ENCODE results near the gene AGBL2.
A peak's percentile ranks its signal among the peaks of the same experiment; 100 is the strongest.
"Not testable (repeated sequence)": the region's sequence is repeated elsewhere in the genome, so short reads cannot be mapped to it uniquely, and the experiment has no call there.

Gene AGBL2

GRCh38 chr11:47689480-47689879, 25.7 kb downstream of the AGBL2 start:
- DNase-seq (ENCODE audit: low spot score) = no peak

- no peak for DNase-seq (ENCODE audit: low spot score)
Measured at GRCh38 chr11:47688991-47689390, 26.2 kb downstream of the AGBL2 start.

GRCh38 chr11:47688111-47688510, 27.1 kb downstream of the AGBL2 start:
- no peak for DNase-seq (ENCODE audit: low spot score)

- not testable (repeated sequence) for DNase-seq (ENCODE audit: low spot score)
Measured at GRCh38 chr11:47686704-47687103, 28.5 kb downstream of the AGBL2 start.

GRCh38 chr11:47686151-47686550, 29.0 kb downstream of the AGBL2 start:
- no peak for DNase-seq (ENCODE audit: low spot score)

GRCh38 chr11:47675851-47676250, 39.3 kb downstream of the AGBL2 start:
- DNase-seq (ENCODE audit: low spot score) = no peak

GRCh38 chr11:47672283-47672730, 42.9 kb downstream of the AGBL2 start:
- DNase-seq (ENCODE audit: low spot score) = no peak

- no peak for DNase-seq (ENCODE audit: low spot score)
Measured at GRCh38 chr11:47669856-47670255, 45.3 kb downstream of the AGBL2 start.

- no peak for DNase-seq (ENCODE audit: low spot score)
Measured at GRCh38 chr11:47668665-47669064, 46.5 kb downstream of the AGBL2 start.

- no peak for DNase-seq (ENCODE audit: low spot score)
Measured at GRCh38 chr11:47667555-47667954, 47.6 kb downstream of the AGBL2 start.

GRCh38 chr11:47667135-47667534, 48.0 kb downstream of the AGBL2 start:
- no peak for DNase-seq (ENCODE audit: low spot score)

GRCh38 chr11:47664936-47665335, 50.2 kb downstream of the AGBL2 start:
- DNase-seq (ENCODE audit: low spot score) = not testable (repeated sequence)

- no peak for DNase-seq (ENCODE audit: low spot score)
Measured at GRCh38 chr11:47661245-47661644, 53.9 kb downstream of the AGBL2 start.

GRCh38 chr11:47659276-47659675, 55.9 kb downstream of the AGBL2 start:
- no peak for DNase-seq (ENCODE audit: low spot score)

- no peak for DNase-seq (ENCODE audit: low spot score)
Measured at GRCh38 chr11:47656260-47656885, 58.8 kb downstream of the AGBL2 start.

GRCh38 chr11:47651818-47652469, 63.2 kb downstream of the AGBL2 start:
- DNase-seq (ENCODE audit: low spot score) = no peak

GRCh38 chr11:47649276-47649675, 65.9 kb downstream of the AGBL2 start:
- no peak for DNase-seq (ENCODE audit: low spot score)

GRCh38 chr11:47646019-47646418, 69.2 kb downstream of the AGBL2 start:
- DNase-seq (ENCODE audit: low spot score) = no peak

GRCh38 chr11:47645500-47645899, 69.7 kb downstream of the AGBL2 start:
- no peak for DNase-seq (ENCODE audit: low spot score)

GRCh38 chr11:47642099-47642855, 72.9 kb downstream of the AGBL2 start, which contains the start of gene MTCH2:
Gene MTCH2 (minus strand): TSS chr11:47642559. CDS start chr11:47642465, 94 bp downstream.
- DNase-seq (ENCODE audit: low spot score) = peak; percentile 86

GRCh38 chr11:47641600-47642098, 73.5 kb downstream of the AGBL2 start:
- DNase-seq (ENCODE audit: low spot score) = no peak

GRCh38 chr11:47640506-47640905, 74.7 kb downstream of the AGBL2 start:
- not testable (repeated sequence) for DNase-seq (ENCODE audit: low spot score)

GRCh38 chr11:47636331-47636730, 78.8 kb downstream of the AGBL2 start:
- not testable (repeated sequence) for DNase-seq (ENCODE audit: low spot score)

Measured in HuH-7.5 (cell line).